Liver (tissue), 3 donors: ENCODE results near the gene LIMS1.
"Not testable (repeated sequence)": the region's sequence is repeated elsewhere in the genome, so short reads cannot be mapped to it uniquely, and the experiment has no call there.

Source experiments
- HNF4G ChIP-seq: IDR thresholded peaks from 2 replicates; pipeline ENCODE4 v1.6.1; 2016; ENCODE audit warnings: antibody characterized with exemption
- RAD21 ChIP-seq, 2 donors: IDR thresholded peaks; 2 replicates each; pipeline ENCODE4 v1.6.1; 2016; ENCODE audit warnings: antibody characterized with exemption in 2 of 2, mild to moderate bottlenecking in 2 of 2
- TAF1 ChIP-seq: conservative IDR thresholded peaks from 2 replicates; pipeline ENCODE4 v1.6.1; 2016; ENCODE audit warnings: antibody characterized with exemption, mild to moderate bottlenecking
- YY1 ChIP-seq: IDR thresholded peaks from 2 replicates; pipeline ENCODE4 v1.6.1; 2016; ENCODE audit warnings: antibody characterized with exemption, mild to moderate bottlenecking
- TF ChIP-seq, protein P1 (sequence below): IDR thresholded peaks from 2 replicates; pipeline ENCODE4 v1.6.1; 2016; ENCODE audit warnings: antibody characterized with exemption, mild to moderate bottlenecking
- TF ChIP-seq, protein P2 (sequence below): fragments of 150-350 bp; IDR thresholded peaks from 2 replicates; pipeline ENCODE4 v1.5.1; 2017; ENCODE audit warnings: improper control_type of control experiment, low read depth, low read length; ENCODE audit not compliant: missing input control
- TF ChIP-seq, protein P3 (sequence below): IDR thresholded peaks from 2 replicates; pipeline ENCODE4 v1.6.1; 2016; ENCODE audit warnings: antibody characterized with exemption
- TF ChIP-seq, protein P4 (sequence below): IDR thresholded peaks from 2 replicates; pipeline ENCODE4 v1.6.1; 2016; ENCODE audit warnings: antibody characterized with exemption
- donor health status: healthy.
- donor health status: healthy.

DNA sequence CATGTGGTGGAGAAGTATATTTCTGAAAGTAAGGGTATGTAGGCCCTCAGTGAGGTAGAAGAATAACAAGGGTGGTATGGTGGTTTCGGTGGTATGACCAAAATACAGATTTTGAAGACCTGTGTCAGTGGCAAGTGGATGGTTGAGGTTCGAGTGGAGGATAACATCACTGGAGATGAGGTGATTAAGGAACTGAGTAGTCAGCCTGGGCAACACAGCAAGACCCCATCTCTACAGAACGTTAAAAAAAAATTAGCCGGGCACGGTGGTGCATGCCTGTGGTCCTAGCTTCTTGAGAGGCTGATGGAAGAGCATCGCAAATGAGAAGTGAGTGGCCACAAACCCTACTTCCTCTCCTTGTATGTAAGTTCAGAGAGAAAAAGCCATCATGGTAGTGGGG is 200.4 kb downstream of the LIMS1 start:
- TF ChIP-seq, protein P1, sequence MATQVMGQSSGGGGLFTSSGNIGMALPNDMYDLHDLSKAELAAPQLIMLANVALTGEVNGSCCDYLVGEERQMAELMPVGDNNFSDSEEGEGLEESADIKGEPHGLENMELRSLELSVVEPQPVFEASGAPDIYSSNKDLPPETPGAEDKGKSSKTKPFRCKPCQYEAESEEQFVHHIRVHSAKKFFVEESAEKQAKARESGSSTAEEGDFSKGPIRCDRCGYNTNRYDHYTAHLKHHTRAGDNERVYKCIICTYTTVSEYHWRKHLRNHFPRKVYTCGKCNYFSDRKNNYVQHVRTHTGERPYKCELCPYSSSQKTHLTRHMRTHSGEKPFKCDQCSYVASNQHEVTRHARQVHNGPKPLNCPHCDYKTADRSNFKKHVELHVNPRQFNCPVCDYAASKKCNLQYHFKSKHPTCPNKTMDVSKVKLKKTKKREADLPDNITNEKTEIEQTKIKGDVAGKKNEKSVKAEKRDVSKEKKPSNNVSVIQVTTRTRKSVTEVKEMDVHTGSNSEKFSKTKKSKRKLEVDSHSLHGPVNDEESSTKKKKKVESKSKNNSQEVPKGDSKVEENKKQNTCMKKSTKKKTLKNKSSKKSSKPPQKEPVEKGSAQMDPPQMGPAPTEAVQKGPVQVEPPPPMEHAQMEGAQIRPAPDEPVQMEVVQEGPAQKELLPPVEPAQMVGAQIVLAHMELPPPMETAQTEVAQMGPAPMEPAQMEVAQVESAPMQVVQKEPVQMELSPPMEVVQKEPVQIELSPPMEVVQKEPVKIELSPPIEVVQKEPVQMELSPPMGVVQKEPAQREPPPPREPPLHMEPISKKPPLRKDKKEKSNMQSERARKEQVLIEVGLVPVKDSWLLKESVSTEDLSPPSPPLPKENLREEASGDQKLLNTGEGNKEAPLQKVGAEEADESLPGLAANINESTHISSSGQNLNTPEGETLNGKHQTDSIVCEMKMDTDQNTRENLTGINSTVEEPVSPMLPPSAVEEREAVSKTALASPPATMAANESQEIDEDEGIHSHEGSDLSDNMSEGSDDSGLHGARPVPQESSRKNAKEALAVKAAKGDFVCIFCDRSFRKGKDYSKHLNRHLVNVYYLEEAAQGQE = not testable (repeated sequence)
- TF ChIP-seq, protein P2, sequence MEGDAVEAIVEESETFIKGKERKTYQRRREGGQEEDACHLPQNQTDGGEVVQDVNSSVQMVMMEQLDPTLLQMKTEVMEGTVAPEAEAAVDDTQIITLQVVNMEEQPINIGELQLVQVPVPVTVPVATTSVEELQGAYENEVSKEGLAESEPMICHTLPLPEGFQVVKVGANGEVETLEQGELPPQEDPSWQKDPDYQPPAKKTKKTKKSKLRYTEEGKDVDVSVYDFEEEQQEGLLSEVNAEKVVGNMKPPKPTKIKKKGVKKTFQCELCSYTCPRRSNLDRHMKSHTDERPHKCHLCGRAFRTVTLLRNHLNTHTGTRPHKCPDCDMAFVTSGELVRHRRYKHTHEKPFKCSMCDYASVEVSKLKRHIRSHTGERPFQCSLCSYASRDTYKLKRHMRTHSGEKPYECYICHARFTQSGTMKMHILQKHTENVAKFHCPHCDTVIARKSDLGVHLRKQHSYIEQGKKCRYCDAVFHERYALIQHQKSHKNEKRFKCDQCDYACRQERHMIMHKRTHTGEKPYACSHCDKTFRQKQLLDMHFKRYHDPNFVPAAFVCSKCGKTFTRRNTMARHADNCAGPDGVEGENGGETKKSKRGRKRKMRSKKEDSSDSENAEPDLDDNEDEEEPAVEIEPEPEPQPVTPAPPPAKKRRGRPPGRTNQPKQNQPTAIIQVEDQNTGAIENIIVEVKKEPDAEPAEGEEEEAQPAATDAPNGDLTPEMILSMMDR = not testable (repeated sequence)
- TF ChIP-seq, protein P3, sequence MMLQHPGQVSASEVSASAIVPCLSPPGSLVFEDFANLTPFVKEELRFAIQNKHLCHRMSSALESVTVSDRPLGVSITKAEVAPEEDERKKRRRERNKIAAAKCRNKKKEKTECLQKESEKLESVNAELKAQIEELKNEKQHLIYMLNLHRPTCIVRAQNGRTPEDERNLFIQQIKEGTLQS = not testable (repeated sequence)
- TF ChIP-seq, protein P4, sequence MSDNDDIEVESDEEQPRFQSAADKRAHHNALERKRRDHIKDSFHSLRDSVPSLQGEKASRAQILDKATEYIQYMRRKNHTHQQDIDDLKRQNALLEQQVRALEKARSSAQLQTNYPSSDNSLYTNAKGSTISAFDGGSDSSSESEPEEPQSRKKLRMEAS = not testable (repeated sequence)
- not testable (repeated sequence) for TF ChIP-seq YY1; HNF4G; RAD21 (IDR thresholded peaks at IDR 0.05); TAF1
